Peyer's patch (tissue), 4 donors: ENCODE measurements around the gene B4GALT5. TPM values are rescaled to one million over a fixed set of nuclear protein-coding genes. Genes with fewer than 3 reads are reported as not detected.
"Not testable (repeated sequence)": the region's sequence is repeated elsewhere in the genome, so short reads cannot be mapped to it uniquely, and the experiment has no call there.

ENCODE experiments used
- DNase-seq, 3 donors: peaks; one replicate each; pipeline ENCODE4 v3.0.0-alpha.2; 2017 to 2019
- H3K27ac ChIP-seq, 4 donors: fragments of 200-600 bp; sonication (generic); one replicate each; pipeline ENCODE4 v1.5.1; 2016 to 2019
- H3K27me3 ChIP-seq, 2 donors: fragments of 200-600 bp; sonication (generic); one replicate each; pipeline ENCODE4 v1.5.1; 2019
- H3K36me3 ChIP-seq, 3 donors: fragments of 200-600 bp; sonication (generic); one replicate each; pipeline ENCODE4 v1.5.1; 2016 to 2019
- H3K4me1 ChIP-seq, 4 donors: fragments of 200-600 bp; sonication (generic); one replicate each; pipeline ENCODE4 v1.5.1; 2016 to 2019
- H3K4me3 ChIP-seq, 4 donors: fragments of 200-600 bp; sonication (generic); 1 replicate in 3 of 4; 2 replicates in 1 of 4; pipeline ENCODE4 v1.5.1; 2016 to 2019; ENCODE audit warnings: mild to moderate bottlenecking in 1 of 4
- H3K9me3 ChIP-seq, 4 donors: fragments of 200-600 bp; sonication (generic); one replicate each; pipeline ENCODE4 v1.5.1; 2016 to 2019; ENCODE audit warnings: mild to moderate bottlenecking in 1 of 4
- CTCF ChIP-seq, 6 experiments: fragments of 450-650 bp in 4 of 6; fragments of 200-600 bp in 2 of 6; sonication (generic) in 1 of 6; IDR thresholded peaks; one replicate each; pipeline ENCODE4 v1.5.1; 2017 to 2019; ENCODE audit warnings: antibody characterized with exemption in 6 of 6, mild to moderate bottlenecking in 3 of 6, moderate library complexity in 1 of 6
- POLR2A ChIP-seq, 2 donors: fragments of 450-650 bp; IDR thresholded peaks; one replicate each; pipeline ENCODE4 v1.5.1; 2017; ENCODE audit warnings: antibody characterized with exemption in 2 of 2, mild to moderate bottlenecking in 2 of 2, moderate library complexity in 2 of 2
- total RNA-seq, 4 donors: library from RNA; depleted of rRNA; stranded (reverse); fragments of >200 nt; gene quantifications; one replicate each; pipeline ENCODE4 v1.1.0, GENCODE V29; 2016

Gene B4GALT5
- total RNA-seq, 4 donors from 2014 or later = 8.3 to 24.5 (median 19.3) TPM

GRCh38 chr20:49727894-49728885 is 14.5 kb upstream of the B4GALT5 start:
- H3K36me3 ChIP-seq = no peaks in the 10 kb centered on the region
- DNase-seq = no peak
- no peak overlapping the region for H3K4me3 ChIP-seq
- H3K27me3 ChIP-seq = no peaks in the 10 kb centered on the region
- no peaks in the 10 kb centered on the region for H3K9me3 ChIP-seq
- no peak for TF ChIP-seq POLR2A (IDR thresholded peaks at IDR 0.05)
- no peak for TF ChIP-seq CTCF (IDR thresholded peaks at IDR 0.05)
- no peak overlapping the region for H3K27ac ChIP-seq
- no peaks in the 10 kb centered on the region for H3K4me1 ChIP-seq

- Histone ChIP-seq H3K27ac (no peak overlapping the region), H3K27me3 (no peaks in the 10 kb centered on the region), H3K4me3 (no peak overlapping the region), H3K36me3 (no peaks in the 10 kb centered on the region), H3K9me3 (no peaks in the 10 kb centered on the region), H3K4me1 (no peaks in the 10 kb centered on the region)
- DNase-seq = no peak
- TF ChIP-seq CTCF (IDR thresholded peaks at IDR 0.05) (no peak), POLR2A (IDR thresholded peaks at IDR 0.05) (no peak)
Measured at GRCh38 chr20:49727478-49727877, 13.8 kb upstream of the B4GALT5 start.

GRCh38 chr20:49725694-49726093 is 12.0 kb upstream of the B4GALT5 start:
- no peaks in the 10 kb centered on the region for H3K27me3 ChIP-seq
- no peaks in the 10 kb centered on the region for H3K4me1 ChIP-seq
- H3K4me3 ChIP-seq = no peak overlapping the region
- no peaks in the 10 kb centered on the region for H3K36me3 ChIP-seq
- DNase-seq = no peak
- TF ChIP-seq CTCF (IDR thresholded peaks at IDR 0.05) (no peak), POLR2A (IDR thresholded peaks at IDR 0.05) (no peak)
- no peak overlapping the region for H3K27ac ChIP-seq
- H3K9me3 ChIP-seq = no peaks in the 10 kb centered on the region

- not testable (repeated sequence) for H3K27ac ChIP-seq, DNase-seq, H3K4me3 ChIP-seq, H3K9me3 ChIP-seq, H3K36me3 ChIP-seq, H3K27me3 ChIP-seq, H3K4me1 ChIP-seq
Measured at GRCh38 chr20:49725224-49725606, 11.5 kb upstream of the B4GALT5 start.

- TF ChIP-seq POLR2A (IDR thresholded peaks at IDR 0.05) = no peak
- no peak for TF ChIP-seq CTCF (IDR thresholded peaks at IDR 0.05)
- no peak overlapping the region for H3K4me3 ChIP-seq
- H3K27ac ChIP-seq = peak overlapping the region in 1 of 4 donors; percentile 60
- H3K9me3 ChIP-seq = no peaks in the 10 kb centered on the region
- peak in 1 of 3 donors; percentile 51 for DNase-seq
- no peaks in the 10 kb centered on the region for H3K4me1 ChIP-seq
- H3K36me3 ChIP-seq = no peaks in the 10 kb centered on the region
- H3K27me3 ChIP-seq = no peaks in the 10 kb centered on the region
Measured at GRCh38 chr20:49724408-49725223, 10.9 kb upstream of the B4GALT5 start.

- H3K27me3 ChIP-seq, H3K36me3 ChIP-seq, DNase-seq, H3K9me3 ChIP-seq, H3K4me3 ChIP-seq, H3K4me1 ChIP-seq, H3K27ac ChIP-seq: not testable (repeated sequence)
Measured at GRCh38 chr20:49723758-49724157, 10.1 kb upstream of the B4GALT5 start.

- H3K36me3 ChIP-seq, H3K4me3 ChIP-seq, H3K27ac ChIP-seq, DNase-seq, H3K4me1 ChIP-seq, H3K27me3 ChIP-seq, H3K9me3 ChIP-seq: not testable (repeated sequence)
Measured at GRCh38 chr20:49721326-49721725, 7.6 kb upstream of the B4GALT5 start.
